Measurements from ENCODE around the gene RSAD1.

Gene RSAD1

DNA sequence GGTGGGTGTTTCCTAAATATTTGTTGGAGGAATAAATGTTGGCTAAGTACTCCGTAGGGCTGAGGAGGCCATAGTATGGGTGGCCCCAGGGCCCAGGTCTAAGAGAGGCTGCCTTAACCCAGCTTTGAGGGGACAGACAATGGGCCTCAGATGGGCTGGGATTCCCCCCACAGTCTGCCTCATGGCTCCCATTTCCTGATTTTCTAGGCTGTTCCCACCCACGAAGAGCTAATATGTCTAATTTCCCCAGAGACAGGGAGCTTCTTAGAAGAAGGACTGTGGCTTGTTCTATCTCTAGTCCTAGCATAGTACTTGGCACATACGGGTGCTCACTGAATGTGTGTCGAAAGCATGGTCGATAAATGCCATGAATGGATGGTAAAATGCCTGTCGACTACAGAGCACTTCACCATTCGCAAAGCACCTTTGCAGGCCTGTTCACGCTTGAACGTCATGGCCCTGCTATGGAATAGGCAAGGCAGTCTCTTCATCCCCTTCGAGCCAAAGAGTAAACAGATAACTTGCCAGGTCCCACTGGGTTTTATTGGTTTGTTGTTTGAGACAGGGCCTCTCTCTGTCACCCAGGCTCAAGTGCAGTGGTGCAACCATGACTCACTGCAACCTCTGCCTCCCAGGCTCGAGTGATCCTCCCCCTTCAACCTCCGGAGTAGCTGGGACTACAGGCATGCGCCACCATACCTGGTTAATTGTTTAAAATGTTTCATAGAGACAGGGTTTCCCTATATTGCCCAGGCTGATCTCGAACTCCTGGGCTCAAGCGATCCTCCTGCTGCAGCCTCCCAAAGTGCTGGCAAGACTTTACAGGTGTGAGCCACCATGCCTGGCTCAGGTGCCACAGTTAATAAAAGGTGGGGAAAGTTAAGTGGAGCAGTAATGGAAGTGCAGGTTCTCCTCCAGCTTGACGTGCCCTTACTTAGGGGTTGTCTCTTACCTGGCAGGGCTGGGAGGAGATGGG, 19.7 kb upstream of the RSAD1 start:
- DNase-seq = no peak

DNA sequence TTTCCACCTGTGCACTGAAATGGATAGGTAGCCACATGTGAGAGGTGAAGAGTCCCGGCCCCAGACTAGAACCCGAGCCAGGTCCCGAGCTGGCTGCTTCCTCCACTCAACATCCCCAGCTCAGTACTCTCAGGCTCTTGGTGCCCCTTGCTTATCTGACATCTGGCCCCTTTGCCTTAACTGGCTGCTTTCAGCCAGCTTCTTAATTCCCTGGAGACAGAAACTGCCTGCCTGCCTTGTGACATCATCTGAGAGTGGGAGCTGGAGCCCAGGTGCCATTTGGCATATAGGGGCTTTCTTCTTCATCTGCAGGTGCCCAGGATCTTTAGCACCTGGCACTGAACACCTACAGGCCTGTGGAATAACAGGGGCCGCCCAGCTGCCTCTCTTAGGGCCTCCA, 18.9 kb upstream of the RSAD1 start:
- DNase-seq = peak; percentile 62

DNA sequence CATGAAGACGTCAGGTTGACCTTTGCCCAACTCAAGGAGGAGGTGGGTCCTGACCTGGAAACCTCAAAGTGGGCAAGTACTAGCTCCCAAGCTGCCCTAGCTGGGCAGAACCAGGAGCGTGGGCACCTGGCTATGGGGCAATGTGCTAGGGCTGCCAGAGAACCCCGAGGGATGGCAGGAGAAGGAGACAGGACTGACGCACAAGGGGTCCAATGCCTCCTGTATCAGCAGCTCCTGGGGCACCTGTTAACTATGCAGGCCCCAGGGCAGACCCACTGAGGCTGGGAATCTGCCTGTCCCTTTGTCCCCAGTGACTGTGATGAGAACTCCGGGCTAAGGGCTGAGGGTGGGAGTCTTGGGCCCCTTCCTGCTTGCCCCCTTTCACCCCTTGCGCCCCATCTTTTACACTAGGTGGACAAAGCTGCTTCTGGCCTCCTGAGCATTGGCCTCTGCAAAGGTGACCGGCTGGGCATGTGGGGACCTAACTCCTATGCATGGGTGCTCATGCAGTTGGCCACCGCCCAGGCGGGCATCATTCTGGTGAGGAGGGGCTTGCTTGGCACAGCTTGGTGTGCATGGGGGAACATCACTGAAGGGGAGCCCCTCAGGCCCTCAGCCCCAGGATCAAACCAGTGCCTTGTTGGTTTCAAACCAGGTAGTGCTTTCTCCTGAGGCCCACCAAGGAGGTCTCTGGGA, 17.7 kb upstream of the RSAD1 start:
- DNase-seq = no peak

DNA sequence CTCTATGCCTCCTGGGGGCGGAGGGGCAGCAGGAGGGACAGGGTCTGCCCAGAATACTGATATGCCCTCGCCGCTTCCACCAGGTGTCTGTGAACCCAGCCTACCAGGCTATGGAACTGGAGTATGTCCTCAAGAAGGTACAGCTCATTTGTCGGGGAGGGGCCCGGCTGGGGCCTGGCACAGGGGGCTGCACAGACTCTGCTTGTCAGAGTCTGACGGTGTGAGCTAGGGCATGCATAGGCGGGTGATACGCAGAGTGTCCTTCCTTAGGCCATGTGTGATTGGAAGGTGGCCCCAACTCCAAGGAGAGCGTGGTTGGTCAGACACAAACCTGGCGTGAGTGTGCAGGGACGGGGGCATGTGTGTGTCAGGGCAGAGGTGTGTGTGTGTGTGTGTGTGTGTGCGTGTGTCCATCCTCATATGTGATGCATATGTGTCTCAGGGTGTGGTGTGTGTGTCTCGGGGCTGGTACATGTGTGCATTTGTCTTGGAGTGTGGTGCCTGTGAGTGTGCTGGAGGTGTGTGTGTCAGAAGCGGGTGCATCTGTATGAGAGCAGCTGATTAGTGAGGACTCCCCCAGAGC, 17.0 kb upstream of the RSAD1 start:
- no peak for DNase-seq

DNA sequence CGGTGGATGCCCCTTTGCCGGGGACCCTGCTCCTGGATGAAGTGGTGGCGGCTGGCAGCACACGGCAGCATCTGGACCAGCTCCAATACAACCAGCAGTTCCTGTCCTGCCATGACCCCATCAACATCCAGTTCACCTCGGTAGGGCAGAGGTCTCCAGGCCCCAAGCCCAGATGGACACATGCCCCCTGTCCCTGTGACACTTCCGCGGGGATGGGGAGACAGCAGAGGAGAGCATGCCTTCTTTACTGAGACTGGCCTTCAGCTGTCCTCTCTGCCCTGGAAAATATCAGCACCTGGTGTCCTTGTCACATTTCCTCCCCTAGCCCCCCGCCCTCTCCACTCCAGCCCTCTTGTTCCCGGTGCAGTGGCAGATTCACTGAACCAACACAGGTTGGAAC, 16.2 kb upstream of the RSAD1 start:
- DNase-seq = no peak

DNA sequence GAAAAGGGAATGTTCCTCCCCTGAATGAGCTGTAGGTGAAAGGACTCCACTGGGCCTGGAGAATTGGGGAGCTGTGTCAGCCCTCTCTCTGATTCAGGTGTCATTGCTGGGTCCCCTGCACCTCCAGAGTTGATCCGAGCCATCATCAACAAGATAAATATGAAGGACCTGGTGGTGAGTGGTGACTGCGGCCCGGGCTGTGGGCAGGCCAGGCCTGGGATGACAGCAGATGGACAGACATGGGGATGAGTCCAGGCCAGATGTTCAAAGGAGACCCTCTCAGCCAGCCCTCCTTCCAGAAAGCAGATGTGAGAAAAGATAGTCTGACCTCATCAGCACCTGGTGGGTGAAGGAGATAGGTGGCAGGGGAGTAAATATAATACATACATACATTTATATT, 14.5 kb upstream of the RSAD1 start:
- no peak for DNase-seq

DNA sequence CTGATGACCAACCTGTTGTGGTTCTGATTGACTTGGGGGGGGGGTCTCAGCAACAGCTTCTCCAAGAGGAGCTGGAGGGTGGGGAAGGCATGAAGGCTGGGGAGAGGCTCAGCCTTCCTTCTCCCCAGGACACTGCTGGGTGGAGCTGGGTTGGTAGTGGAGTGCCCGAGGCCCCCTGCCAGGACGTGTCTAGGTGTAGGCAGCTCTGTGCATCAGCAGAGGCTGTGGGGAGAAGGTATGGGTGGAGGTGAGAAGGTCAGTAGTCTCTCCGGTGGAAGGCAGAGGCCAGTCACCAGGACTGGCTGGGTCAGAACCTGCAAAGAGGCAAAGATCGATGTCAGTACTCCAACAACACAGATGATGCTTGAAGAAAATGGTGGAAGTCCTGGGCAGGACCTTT, 13.9 kb upstream of the RSAD1 start:
- DNase-seq = no peak

DNA sequence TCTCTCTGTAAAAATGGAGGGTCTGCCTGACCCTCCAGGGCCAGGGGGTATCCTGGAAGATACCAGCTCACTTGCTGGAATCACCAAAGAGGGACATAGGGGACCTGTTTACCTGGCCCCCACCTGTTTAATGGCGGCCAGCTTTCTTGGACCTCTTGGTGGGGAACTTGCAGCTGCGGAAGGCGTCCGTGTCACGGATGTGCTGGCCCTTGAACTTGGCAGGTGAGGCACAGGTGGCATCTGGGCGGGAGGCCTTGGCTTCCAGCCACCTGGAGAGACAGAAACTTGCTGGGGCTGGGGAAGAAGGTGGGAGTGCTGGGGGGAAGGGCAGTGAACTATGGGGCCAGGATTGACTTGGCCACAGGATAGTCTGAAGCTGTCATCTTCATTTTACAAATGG, 13.5 kb upstream of the RSAD1 start:
- no peak for DNase-seq

DNA sequence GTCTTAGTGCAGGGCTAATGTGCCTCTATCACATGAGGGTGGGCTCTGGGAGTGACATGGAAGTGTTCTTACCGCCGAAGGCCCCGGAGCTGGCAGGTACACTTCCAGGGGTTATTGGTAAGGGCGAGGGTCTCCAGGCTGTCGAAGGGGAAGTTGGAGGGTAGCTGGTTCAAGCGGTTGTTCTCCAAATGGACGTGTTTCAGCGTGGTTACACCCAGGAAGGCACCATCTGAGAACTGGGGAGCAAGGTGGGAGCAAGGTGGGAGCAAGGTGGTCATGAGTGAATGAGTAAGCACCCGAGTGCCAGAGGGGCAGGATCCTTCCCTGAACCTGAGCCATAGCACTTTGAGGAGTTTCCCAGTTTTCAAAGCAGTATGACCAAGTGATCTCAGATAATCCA, 13.0 kb upstream of the RSAD1 start:
- no peak for DNase-seq

DNA sequence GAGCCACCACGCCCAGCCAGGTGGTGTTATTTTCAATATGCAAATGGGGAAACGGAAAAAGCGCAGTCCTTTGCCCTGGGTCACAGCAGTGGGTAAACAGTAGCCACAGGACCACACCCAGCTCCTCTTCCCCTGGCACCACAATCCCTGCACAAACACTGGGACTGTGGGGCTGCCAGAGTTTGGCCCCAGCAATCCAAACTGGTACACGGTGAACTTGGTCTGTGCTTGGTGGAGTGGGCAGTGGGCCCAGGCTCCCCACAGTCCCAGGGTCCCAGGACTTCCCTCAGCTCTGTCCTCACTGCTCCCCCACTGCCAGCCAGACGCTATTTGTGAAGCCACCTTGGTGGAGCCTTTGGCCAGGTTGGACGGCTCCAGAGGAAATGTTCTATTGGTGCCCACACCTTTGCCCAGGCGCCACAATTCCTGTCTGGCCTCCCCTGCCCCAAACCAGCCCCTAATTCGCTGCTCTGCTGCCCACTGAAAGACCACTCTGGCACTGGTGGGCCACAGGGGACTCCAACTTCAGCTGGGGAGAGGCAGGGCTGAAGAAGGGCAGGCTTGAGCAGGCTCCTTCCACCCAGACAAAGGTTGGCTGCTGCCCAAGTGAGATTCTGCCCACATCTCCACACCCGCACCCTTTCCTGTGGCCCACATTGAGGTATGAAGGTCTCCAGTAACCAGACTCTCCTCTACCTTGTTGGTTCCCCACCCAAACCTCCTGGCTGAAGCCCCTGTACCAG, 12.1 kb upstream of the RSAD1 start:
- no peak for DNase-seq

DNA sequence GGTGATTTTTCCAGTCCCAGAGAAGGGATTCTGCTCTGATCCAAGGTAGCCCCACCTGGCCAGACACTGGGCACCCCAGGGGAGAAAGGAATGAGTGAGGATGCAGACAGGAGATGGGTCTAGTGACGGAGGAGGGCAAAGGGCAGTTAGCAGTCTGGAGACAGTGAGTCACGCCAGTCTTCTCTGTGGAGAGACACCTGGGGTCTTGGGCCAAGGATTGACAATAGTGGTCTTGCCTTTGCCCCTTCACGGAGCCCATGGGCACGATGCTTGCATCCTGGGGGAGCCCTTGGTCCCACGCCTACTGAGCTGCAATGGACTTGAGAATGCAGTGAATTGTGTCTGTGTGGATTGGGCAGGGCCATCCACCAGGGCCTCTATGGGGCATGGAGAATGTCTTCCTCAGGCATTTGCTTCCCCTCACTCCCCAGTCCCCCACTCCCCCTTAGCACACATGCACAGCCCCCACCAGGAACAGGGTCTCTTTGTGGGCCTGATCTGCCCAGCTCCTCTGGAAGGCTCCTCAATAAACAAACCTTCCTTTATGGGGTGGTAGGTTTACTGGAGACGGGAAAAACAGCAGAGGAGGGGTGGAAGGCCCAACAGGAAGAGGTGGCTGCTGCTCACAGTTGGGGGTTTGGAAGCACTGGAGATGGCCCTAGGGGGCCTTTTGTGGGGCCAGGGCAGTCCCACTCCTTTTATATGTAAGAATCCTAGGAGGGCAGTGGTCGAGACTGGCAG, 11.4 kb upstream of the RSAD1 start:
- DNase-seq = no peak

DNA sequence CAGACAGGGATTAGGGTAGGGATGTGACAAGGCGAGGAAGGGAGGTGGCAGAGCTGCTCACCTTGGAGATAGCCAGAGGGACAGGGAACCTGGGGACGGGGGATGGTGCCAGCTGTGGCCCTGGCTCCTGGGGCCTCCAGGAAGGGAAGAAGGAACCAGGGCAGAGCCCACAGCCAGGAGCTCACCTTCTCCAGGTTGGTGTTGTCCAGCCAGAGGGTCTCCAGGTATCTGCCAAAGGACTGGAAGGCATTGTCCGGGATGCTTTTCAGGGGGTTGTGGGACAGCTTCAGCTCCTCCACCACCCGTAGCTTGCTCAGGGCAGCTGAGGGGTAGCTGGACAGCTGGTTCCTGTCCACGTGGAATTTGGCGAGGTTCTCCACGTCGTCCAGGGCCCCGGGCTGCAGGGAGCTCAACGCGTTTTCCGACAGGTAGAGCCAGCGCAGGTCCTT, 10.8 kb upstream of the RSAD1 start:
- no peak for DNase-seq

DNA sequence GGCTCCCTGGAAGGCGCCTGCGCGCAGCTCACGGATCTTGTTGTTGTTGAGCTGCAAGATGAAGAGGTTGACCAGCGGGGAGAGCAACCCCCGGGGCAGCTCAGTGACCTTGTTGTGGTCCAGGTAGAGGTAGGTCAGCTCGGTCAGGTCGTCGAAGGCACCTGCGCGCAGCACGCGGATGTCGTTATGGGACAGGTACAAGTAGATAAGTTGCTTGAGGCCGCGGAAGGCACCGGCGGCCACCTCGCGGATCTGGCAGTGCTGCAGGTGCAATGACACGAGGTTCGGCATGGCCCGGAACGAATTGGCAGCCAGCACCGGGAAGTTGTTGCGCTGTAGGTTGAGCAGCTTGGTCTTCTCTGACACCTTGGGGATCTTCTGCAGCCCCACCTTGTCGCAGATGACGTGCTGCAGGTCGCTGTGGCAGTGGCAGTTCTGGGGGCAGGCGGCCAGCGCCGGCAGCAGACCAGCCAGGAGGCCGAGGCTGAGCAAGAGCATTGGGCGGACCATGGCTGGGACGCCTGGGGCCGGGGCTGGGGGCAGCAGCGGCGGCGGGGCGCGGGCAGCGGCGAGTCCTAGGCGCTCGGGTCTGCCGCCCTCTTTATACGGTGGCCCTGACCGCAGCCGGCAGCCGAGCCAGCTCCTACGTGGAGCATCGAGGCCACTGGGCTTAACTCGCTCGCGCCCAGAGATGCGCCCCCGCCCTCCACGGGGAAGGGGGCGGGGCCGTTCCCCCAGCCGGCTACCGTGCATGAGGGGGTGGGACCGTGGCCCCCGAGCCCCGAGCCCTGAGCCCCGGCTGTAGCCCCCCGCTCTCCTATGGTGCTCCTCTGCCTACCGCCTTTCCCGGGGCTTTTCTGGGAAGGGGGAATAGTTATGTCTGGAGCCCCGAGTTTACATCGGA, 10.1 kb upstream of the RSAD1 start, which contains the start of gene CHAD:
Gene CHAD, minus strand, starts transcription at position 577 of the 904 bp plus-strand sequence. Its CDS starts 67 bp downstream, at position 510.
- peak; percentile 26 for DNase-seq

DNA sequence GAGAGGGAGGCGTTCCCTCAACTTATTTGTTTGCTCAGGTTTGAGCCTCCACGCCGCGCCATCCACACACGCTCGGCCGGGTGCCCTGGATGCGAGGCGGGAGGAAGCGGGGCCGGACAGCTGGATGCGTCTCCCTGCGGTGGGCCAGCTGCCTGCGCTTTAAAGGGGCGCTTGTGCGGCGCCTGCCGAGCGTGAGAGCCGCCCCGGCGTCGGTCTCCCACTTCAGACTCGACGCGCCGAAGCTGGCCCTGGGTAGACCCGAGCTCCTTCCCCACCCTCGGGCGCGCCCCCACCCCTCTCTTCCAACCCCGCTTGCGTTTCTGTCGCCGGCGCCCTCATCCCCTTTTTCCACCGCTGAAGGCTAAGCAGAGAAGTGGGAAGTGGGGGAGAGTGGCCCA, 9.5 kb upstream of the RSAD1 start:
- no peak for DNase-seq

DNA sequence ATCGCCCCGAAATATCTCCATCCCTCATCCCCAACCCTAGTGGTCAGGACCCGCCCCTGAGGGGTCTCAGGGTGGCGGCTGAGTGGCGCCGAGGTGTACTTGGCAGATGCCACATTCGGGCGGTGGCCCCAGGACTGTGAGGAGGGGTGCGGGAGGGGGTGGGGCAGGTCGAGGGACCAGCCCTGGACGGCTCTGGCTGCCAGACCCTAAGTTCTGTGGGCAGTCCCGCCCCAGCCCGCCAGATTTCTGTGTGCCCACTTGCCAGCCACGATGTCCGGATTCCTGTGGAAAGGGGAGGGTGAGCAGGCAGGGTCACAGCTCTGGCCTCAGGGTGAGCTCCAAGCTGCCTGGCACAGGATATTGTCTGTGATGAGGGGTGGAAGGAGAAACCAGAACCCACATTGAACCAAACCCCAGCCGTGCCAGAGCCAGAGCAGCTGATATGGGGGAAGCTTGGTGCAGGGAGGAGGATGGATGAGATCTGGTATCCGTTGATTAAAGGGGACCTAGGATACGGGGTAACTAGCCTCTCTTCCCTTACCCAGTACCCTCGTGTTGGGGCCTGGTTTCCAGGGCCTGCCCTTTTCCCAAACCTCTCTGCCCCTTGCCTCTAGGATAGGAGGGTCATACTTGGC, 8.9 kb upstream of the RSAD1 start:
- no peak for DNase-seq

DNA sequence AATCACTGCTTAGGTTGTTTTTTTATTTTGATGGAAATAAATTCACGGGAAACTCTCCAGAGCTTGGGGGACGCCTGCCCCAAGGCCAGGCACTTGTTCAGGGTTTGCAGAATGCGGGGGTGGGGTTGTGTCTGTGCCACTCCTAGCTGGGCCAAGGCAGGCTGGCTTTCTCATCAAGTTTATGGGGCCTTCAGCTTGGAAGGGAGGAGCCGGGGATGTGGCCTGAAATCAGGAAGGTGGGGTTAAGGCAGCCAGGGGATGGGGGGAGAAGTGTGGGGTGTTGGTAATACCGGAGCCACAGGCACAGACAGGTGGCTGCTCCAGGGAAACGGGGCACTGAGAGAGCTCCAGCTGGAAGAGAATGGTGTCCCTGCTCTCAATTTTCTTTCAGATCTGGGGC, 8.2 kb upstream of the RSAD1 start:
- no peak for DNase-seq

DNA sequence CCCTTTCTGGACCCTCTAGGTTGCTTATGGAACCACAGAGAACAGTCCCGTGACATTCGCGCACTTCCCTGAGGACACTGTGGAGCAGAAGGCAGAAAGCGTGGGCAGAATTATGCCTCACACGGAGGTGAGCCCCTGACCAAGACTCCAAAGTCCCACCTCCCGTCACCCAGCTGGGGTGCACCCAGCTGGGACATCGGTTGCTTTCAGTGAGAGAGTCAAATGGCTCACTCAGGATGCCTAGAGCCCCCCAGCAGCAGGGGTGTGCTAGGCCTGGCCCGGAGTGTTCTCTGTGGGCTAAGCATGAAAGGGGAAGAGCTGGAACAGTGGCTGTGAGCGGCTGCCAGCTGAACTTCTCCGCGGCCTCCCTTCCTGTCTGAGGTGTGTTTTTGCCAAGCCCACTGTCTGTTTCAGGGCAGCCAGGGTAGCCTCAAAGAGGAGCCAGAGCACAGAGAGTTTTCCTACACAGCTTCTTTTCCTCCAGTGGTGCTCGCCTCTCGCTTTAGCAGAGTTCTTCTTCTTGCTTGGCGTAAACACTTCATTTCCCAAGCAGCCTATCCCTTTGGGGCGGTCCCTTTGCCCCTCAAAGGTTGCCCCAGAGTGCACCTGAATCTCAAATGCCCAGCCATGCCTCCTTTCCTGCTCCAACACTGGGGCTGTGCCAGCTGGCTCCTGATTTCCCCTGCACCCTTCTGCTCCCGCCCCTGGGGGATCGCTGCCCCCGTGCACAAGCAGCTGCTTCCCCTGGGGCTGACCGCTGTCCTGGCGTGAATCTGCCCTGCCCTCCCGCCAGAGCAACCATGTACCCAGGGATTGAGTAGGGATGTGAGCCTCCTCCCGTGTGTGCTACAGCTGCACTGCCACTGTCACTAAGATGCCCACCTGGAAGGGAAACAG, 7.4 kb upstream of the RSAD1 start:
- DNase-seq = no peak

DNA sequence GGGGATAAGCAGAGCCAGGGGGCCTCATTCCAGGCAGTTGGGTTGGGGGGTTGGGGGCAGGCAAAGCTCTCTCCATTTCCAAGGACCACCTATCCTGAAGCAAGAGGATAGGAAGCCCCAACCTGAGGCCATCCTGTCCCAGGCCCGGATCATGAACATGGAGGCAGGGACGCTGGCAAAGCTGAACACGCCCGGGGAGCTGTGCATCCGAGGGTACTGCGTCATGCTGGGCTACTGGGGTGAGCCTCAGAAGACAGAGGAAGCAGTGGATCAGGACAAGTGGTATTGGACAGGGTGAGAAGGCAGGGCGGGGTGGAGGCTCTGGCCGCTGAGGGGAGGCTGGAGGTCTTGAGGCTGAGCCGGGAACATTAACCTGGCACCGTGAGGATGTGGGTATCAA, 6.4 kb upstream of the RSAD1 start:
- no peak for DNase-seq

DNA sequence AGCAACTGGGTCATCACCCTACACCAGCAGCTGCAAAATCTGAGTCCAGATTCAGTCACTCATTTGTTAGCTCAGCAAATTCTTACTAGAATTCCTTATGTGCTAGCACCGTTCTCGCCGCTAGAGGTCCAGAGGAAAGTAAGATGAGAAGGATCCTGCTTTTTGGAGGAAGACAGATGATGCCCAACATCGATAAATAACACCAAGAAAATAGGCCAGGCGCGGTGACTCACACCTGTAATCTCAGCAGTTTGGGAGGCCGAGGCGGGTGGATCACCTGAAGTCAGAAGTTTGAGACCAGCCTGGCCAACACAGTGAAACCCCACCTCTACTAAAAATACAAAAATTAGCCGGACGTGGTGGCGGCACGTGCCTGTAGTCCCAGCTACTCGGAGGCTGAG, 5.9 kb upstream of the RSAD1 start:
- peak; percentile 69 for DNase-seq

DNA sequence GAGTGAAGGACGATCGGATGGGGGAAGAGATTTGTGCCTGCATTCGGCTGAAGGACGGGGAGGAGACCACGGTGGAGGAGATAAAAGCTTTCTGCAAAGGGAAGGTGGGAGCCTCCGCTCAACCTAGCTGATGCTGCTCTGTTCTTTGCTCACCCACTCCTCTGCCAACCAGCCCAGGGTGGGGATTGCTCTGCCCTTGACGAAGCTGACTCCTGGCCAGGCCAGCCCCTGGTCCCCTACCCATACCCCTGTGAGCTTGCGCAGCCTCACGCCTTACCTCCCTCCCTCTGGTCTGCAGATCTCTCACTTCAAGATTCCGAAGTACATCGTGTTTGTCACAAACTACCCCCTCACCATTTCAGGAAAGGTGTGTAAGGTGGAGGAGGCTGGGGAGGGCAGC, 4.8 kb upstream of the RSAD1 start:
- DNase-seq = no peak
